ENCODE measurements around the gene BRSK1.

Gene BRSK1

GRCh38 chr19:55270172-55270942 lies 13.4 kb upstream of the BRSK1 start:
- Histone ChIP-seq H3K27ac (no peak overlapping the region), H3K4me1 (no peaks in the 10 kb centered on the region), H3K9me3 (no peaks in the 10 kb centered on the region), H3K4me3 (no peak overlapping the region), H3K27me3 (no peaks in the 10 kb centered on the region), H3K36me3 (peaks cover 17 to 64% (median 42%) of the 10 kb centered on the region in 3 donors)
- intact Hi-C loops (cut with DNase I; ENCODE audit: low total_unique reads) = no loop called here
- peak in 1 of 2 donors; percentile 7 for DNase-seq
- no peak for TF ChIP-seq CTCF (IDR thresholded peaks at IDR 0.05)

- peaks cover 13 to 80% (median 42%) of the 10 kb centered on the region in 3 donors for H3K36me3 ChIP-seq
- no peak overlapping the region for H3K27ac ChIP-seq
- H3K9me3 ChIP-seq = no peaks in the 10 kb centered on the region
- intact Hi-C loops (cut with DNase I; ENCODE audit: low total_unique reads) = no loop called here
- no peaks in the 10 kb centered on the region for H3K4me1 ChIP-seq
- no peaks in the 10 kb centered on the region for H3K27me3 ChIP-seq
- no peak for TF ChIP-seq CTCF (IDR thresholded peaks at IDR 0.05)
- no peak for DNase-seq
- H3K4me3 ChIP-seq = no peak overlapping the region
Observed at GRCh38 chr19:55272142-55272541, 11.7 kb upstream of the BRSK1 start.

- no peak for TF ChIP-seq CTCF (IDR thresholded peaks at IDR 0.05)
- H3K27ac ChIP-seq = no peak overlapping the region
- H3K9me3 ChIP-seq = no peaks in the 10 kb centered on the region
- H3K4me1 ChIP-seq = peaks cover under 1 to 5% (median 3%) of the 10 kb centered on the region in 4 donors
- H3K36me3 ChIP-seq = peaks cover 13 to 87% (median 48%) of the 10 kb centered on the region in 3 donors
- no peaks in the 10 kb centered on the region for H3K27me3 ChIP-seq
- DNase-seq = no peak
- intact Hi-C loops (cut with DNase I; ENCODE audit: low total_unique reads) = no loop called here
- no peak overlapping the region for H3K4me3 ChIP-seq
Observed at GRCh38 chr19:55273978-55274707, 9.7 kb upstream of the BRSK1 start.

- Histone ChIP-seq H3K36me3 (peaks cover 13 to 67% (median 46%) of the 10 kb centered on the region in 3 donors), H3K27ac (no peak overlapping the region), H3K9me3 (no peaks in the 10 kb centered on the region), H3K4me3 (no peak overlapping the region), H3K4me1 (peaks cover 4 to 10% (median 9%) of the 10 kb centered on the region in 4 donors), H3K27me3 (no peaks in the 10 kb centered on the region)
- no peak for TF ChIP-seq CTCF (IDR thresholded peaks at IDR 0.05)
- no peak for DNase-seq
- intact Hi-C loops (cut with DNase I; ENCODE audit: low total_unique reads) = no loop called here
Observed at GRCh38 chr19:55275851-55276719, 7.7 kb upstream of the BRSK1 start.

- Histone ChIP-seq H3K4me1 (peaks cover 4 to 10% (median 9%) of the 10 kb centered on the region in 4 donors), H3K27ac (no peak overlapping the region), H3K36me3 (peaks cover 13 to 60% (median 38%) of the 10 kb centered on the region in 3 donors), H3K27me3 (no peaks in the 10 kb centered on the region), H3K9me3 (no peaks in the 10 kb centered on the region), H3K4me3 (no peak overlapping the region)
- TF ChIP-seq CTCF (IDR thresholded peaks at IDR 0.05) = no peak
- intact Hi-C loops (cut with DNase I; ENCODE audit: low total_unique reads) = no loop called here
- DNase-seq = no peak
Observed at GRCh38 chr19:55276720-55277430, 6.9 kb upstream of the BRSK1 start.

All from tibial artery (tissue), 4 donors.